AG10803 (cell line): ENCODE measurements around the gene SS18.

Source experiments
- DNase-seq: peaks from one replicate; pipeline ENCODE4 v3.0.0; 2010; ENCODE audit warnings: low read depth
- H3K4me3 ChIP-seq: 2 replicates; pipeline ENCODE4 v1.5.1; 2011; ENCODE audit warnings: mild to moderate bottlenecking, low read length, control low read depth
- CTCF ChIP-seq: conservative IDR thresholded peaks from 2 replicates; pipeline ENCODE4 v1.5.1; 2011; ENCODE audit warnings: mild to moderate bottlenecking, low read length, control low read depth, inconsistent platforms

Gene SS18

GRCh38 chr18:26003817-26004216 lies 86.6 kb downstream of the SS18 start:
- DNase-seq: no peak
- no peak for TF ChIP-seq CTCF
- H3K4me3 ChIP-seq: no peak overlapping the region

GRCh38 chr18:26003356-26003755 lies 87.1 kb downstream of the SS18 start:
- no peak overlapping the region for H3K4me3 ChIP-seq
- no peak for DNase-seq
- TF ChIP-seq CTCF: no peak

GRCh38 chr18:26002375-26002910 lies 88.0 kb downstream of the SS18 start:
- DNase-seq: no peak
- H3K4me3 ChIP-seq: no peak overlapping the region
- TF ChIP-seq CTCF: no peak

GRCh38 chr18:25998461-25998860 lies 92.0 kb downstream of the SS18 start:
- DNase-seq: no peak
- no peak for TF ChIP-seq CTCF

GRCh38 chr18:25992566-25992965 lies 97.8 kb downstream of the SS18 start:
- DNase-seq: no peak
- TF ChIP-seq CTCF: no peak
- no peak overlapping the region for H3K4me3 ChIP-seq

More at GRCh38 chr18:25998461-25998860, 92.0 kb downstream of the SS18 start:
- no peak overlapping the region for H3K4me3 ChIP-seq

- no peak for TF ChIP-seq CTCF
- DNase-seq: no peak
- no peak overlapping the region for H3K4me3 ChIP-seq
Measured at GRCh38 chr18:25990473-25990872, 99.9 kb downstream of the SS18 start.

- no peak overlapping the region for H3K4me3 ChIP-seq
- TF ChIP-seq CTCF: no peak
- DNase-seq: no peak
Measured at GRCh38 chr18:25985707-25986394, 104.6 kb downstream of the SS18 start.
